Pancreas (tissue), 10 donors: ENCODE data around the gene TMEM63C. TPM values are rescaled to one million over a fixed set of nuclear protein-coding genes. Genes with fewer than 3 reads are reported as not detected.

Experiments
- ATAC-seq, 4 donors: fragments of 200-7000 bp; cut with Tn5 transposase; one replicate each; pipeline versions ENCODE4 v1.8.0 to v1.9.1; 2020; ENCODE audit warnings: mild to moderate bottlenecking in 4 of 4, moderate library complexity in 4 of 4
- DNase-seq, 6 donors: peaks; one replicate each; pipeline ENCODE4 v3.0.0-alpha.2; 2020
- FAIRE-seq: peaks from 2 replicates; lab custom pipeline; 2012; peaks lifted over from hg19 to GRCh38; lab: Jason Lieb, UNC
- H3K27ac ChIP-seq, 4 donors: fragments of 200-600 bp; sonication (generic); 1 replicate in 3 of 4; 2 replicates in 1 of 4; pipeline versions ENCODE4 v1.5.0 to v1.8.0; 2020
- H3K27me3 ChIP-seq, 4 donors: fragments of 200-600 bp; one replicate each; pipeline ENCODE4 v1.8.0; 2021
- H3K36me3 ChIP-seq, 3 donors: fragments of 200-600 bp; sonication (generic) in 1 of 3; one replicate each; pipeline versions ENCODE4 v1.5.0 to v1.8.0; 2020 to 2021
- H3K4me1 ChIP-seq, 3 donors: fragments of 200-600 bp; one replicate each; pipeline ENCODE4 v1.8.0; 2021
- H3K4me3 ChIP-seq, 4 donors: fragments of 200-600 bp; sonication (generic) in 2 of 4; one replicate each; pipeline versions ENCODE4 v1.5.0 to v1.8.0; 2020 to 2021
- H3K9me3 ChIP-seq, 4 donors: fragments of 200-600 bp; one replicate each; pipeline ENCODE4 v1.8.0; 2021
- WGBS, 2 donors: extraction: QIAGEN DNeasy Blood & Tissue Kit; methylation state at CpG; one replicate each; pipeline ENCODE4 v1.1.7; 2013; 5-methylcytosine and 5-hydroxymethylcytosine counted together
- intact Hi-C, 3 donors: fragments of 100-400 bp; cut with DNase I; formaldehyde crosslinking; loops; one replicate each; pipeline versions ENCODE4 v1.11.1 to v1.14.2; 2022
- polyA plus RNA-seq, 2 donors: library from polyadenylated mRNA; stranded (reverse); fragments of 200-250 nt; gene quantifications; one replicate each; pipeline ENCODE4 v1.2.3, GENCODE V29; 2013
- total RNA-seq, 6 donors: library from RNA; stranded (reverse); fragmentation: NEBNext Ultra II Directional in 4 of 6; extraction: Animal tissue kit (Norgen Biotek cat#: 25700) in 4 of 6; gene quantifications; one replicate each; pipeline versions ENCODE4 v1.2.1 to v1.2.4, GENCODE V29; 2021 to 2023
- TF ChIP-seq, protein P1 (sequence below), 4 donors: fragments of 200-600 bp; sonication (generic) in 3 of 4; IDR thresholded peaks; one replicate each; pipeline versions ENCODE4 v1.5.0 to v1.8.0; 2021; ENCODE audit warnings: antibody characterized with exemption in 4 of 4
- donor health status: healthy with polysubstance abuse.
- donor health status: DM: no; HTN: no; CAD: no; lungs with moderate emphysema.
- donor health status: DM: no; HTN: no; CAD: no.
- donor health status: control.
- donor health status: control.
- donor health status: Bipolar disorder and iron deficiency.
- donor health status: DM: yes; HTN: yes; CAD: no.
- donor health status: DM: no; HTN: no; CAD: no.
- donor health status: DM: no; HTN: no; CAD: no.
- donor health status: DM: yes; HTN: yes; CAD: no.

TMEM63C gene
- total and polyA plus RNA-seq, 8 donors: 2.8 to 10.6 (median 4.2) TPM

DNA sequence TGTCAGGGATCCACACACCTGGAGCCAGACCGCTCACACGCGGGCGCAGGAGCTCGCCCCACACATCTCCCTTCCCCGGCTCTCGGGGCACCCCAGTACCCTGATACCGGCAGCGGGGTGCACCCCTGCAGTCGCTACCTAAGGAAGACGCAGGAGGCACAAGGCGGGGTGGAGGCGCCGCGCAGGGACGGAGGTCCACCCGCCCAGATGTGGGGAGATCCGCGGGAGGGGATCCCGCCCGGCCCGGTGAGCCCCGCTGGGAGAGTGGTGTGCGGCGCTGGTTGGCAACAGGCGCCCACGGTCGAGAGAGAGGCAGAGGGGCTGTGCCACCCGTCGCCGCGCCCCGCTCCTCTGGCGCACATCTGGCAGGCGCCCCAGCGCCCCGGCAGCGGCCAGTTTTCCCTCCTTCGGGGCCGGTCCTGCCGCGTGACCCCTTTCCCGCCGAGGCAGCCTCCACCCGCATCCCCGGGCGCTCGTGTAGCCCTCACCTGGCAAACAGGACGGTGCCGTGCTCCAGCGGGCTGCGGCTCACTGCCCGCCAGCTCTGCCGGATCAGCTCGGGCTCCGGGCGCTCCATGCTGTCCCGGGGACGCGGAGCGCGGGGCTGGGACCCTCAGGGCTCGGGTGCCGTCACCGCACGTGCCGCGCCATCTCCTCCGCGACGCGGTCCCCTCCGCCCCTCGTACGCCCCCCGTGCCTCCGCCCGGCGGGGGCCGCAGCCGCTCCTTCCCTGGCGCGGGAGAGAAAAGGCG, 88.9 kb downstream of the TMEM63C start:
- FAIRE-seq: no peak
- intact Hi-C loops: no loop called here
- peaks cover 0 to 3% (median 0%) of the 10 kb centered on the region in 4 donors for H3K27me3 ChIP-seq
- 2 to 3% methylated on average over 57 to 84 of the region's 84 CpGs for WGBS, 2 donors
- H3K27ac ChIP-seq: no peak overlapping the region
- peaks cover 0 to 8% (median 0%) of the 10 kb centered on the region in 3 donors for H3K4me1 ChIP-seq
- peak in 3 of 4 donors; percentile 34 to 41 (median 35) for ATAC-seq
- no peaks in the 10 kb centered on the region for H3K36me3 ChIP-seq
- DNase-seq: peak in 1 of 6 donors; percentile 62
- TF ChIP-seq, protein P1, sequence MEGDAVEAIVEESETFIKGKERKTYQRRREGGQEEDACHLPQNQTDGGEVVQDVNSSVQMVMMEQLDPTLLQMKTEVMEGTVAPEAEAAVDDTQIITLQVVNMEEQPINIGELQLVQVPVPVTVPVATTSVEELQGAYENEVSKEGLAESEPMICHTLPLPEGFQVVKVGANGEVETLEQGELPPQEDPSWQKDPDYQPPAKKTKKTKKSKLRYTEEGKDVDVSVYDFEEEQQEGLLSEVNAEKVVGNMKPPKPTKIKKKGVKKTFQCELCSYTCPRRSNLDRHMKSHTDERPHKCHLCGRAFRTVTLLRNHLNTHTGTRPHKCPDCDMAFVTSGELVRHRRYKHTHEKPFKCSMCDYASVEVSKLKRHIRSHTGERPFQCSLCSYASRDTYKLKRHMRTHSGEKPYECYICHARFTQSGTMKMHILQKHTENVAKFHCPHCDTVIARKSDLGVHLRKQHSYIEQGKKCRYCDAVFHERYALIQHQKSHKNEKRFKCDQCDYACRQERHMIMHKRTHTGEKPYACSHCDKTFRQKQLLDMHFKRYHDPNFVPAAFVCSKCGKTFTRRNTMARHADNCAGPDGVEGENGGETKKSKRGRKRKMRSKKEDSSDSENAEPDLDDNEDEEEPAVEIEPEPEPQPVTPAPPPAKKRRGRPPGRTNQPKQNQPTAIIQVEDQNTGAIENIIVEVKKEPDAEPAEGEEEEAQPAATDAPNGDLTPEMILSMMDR (IDR thresholded peaks at IDR 0.05): no peak
- H3K4me3 ChIP-seq: peak overlapping the region in 2 of 4 donors; percentile 18 to 37
- H3K9me3 ChIP-seq: no peaks in the 10 kb centered on the region

DNA sequence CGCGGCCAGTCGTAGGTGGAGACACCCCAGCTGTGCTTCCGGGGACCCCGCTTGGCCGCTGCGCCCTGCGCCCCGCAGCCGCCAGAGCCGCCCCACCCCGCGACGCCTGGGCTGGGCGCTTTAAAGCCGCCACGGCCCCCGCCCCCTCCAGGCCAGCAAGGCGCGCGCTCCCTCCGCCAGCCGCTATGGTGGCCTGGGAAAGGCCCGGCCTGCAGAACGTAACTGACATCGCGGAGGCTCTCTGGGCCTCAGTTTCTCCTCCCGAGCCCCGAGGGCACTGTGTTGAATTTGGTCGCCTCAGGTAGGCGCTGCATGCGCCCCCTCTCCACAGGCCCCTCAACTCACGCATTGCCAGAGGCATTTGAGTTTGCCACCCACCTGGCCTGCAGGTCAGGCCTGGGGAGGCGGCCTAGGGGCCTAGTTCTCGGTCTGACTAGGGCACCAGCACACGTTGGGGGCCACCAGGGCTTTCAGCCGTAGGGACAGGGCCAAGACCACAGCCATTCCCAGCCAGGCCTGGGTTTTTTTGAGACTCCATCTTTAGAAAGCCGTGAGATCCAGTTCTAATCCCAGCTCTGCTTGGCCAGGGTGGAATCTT, 89.6 kb downstream of the TMEM63C start, which contains the start of gene NGB:
NGB (minus strand) TSS at position 94 of the 598 bp plus-strand sequence. CDS start 269 bp downstream, outside the sequence.
- intact Hi-C loops: no loop called here
- TF ChIP-seq, protein P1 (IDR thresholded peaks at IDR 0.05): no peak
- peak in 1 of 4 donors; percentile 33 for ATAC-seq
- Histone ChIP-seq H3K9me3 (no peaks in the 10 kb centered on the region), H3K36me3 (no peaks in the 10 kb centered on the region), H3K4me3 (peak within 1 kb of the TSS in 2 of 4 donors; percentile 18 to 37), H3K27me3 (peaks cover 0 to 3% (median 0%) of the 10 kb centered on the region in 4 donors), H3K27ac (no peak within 1 kb of the TSS), H3K4me1 (peaks cover 0 to 8% (median 0%) of the 10 kb centered on the region in 3 donors)
- FAIRE-seq: no peak
- peak in 1 of 6 donors; percentile 52 for DNase-seq
- WGBS, 2 donors: 17 to 19% methylated on average over 35 to 38 of the region's 38 CpGs

DNA sequence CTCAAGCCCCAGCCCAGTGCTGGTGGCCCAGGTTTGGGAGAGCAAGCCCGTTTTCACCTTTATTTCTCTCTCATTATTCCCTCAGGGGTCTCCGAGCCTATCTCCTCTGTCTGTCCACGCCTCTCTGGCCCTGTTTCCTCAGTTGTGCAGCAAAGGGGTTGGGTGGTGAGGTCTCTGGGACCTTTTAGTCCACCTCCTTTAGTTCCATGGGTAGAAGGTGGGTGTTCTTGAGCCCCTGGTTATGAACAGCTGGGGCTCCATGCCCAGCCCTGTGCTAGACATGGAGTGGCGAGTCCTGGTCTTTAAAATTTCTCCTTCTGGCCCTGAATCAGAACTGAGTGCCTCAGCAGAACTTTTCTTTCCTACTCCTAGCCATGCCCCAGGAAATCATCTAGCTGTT, 90.7 kb downstream of the TMEM63C start:
- DNase-seq (no peak), FAIRE-seq (no peak), ATAC-seq (no peak)
- Histone ChIP-seq H3K36me3 (peaks cover 0 to 3% (median 0%) of the 10 kb centered on the region in 3 donors), H3K27ac (no peak overlapping the region), H3K9me3 (no peaks in the 10 kb centered on the region), H3K27me3 (peaks cover 0 to 3% (median 0%) of the 10 kb centered on the region in 4 donors), H3K4me1 (peaks cover 0 to 8% (median 0%) of the 10 kb centered on the region in 3 donors), H3K4me3 (no peak overlapping the region)
- intact Hi-C loops: no loop called here
- TF ChIP-seq, protein P1 (IDR thresholded peaks at IDR 0.05): no peak
- WGBS, 2 donors: 80 to 94% methylated on average over 4 of the region's 4 CpGs

DNA sequence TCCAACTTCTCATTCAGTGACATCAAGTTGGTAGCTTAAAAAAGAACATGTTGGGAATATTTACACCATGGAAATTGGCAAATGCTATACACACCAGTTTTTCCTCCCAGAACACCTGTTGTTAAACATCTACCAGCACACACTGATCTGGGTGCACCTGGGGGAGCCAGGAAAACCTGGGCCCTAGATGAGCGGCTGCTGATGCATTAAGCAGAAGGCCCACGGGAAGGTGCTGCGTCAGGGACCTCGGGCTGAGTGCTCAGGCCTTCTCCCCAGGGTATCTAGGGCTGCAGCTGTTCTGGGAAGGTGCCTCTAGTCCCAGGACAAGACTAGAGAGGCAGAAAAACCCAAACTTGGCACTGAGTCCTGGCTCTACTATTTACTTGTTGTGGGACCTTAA, 92.2 kb downstream of the TMEM63C start:
- ATAC-seq (no peak), FAIRE-seq (no peak), DNase-seq (peak in 1 of 6 donors; percentile 20)
- WGBS, 2 donors: 68 to 71% methylated on average over 4 of the region's 4 CpGs
- Histone ChIP-seq H3K9me3 (no peaks in the 10 kb centered on the region), H3K36me3 (peaks cover 0 to 13% (median 0%) of the 10 kb centered on the region in 3 donors), H3K4me1 (peaks cover 0 to 8% (median 0%) of the 10 kb centered on the region in 3 donors), H3K27ac (no peak overlapping the region), H3K4me3 (no peak overlapping the region), H3K27me3 (peaks cover 0 to 3% (median 0%) of the 10 kb centered on the region in 4 donors)
- intact Hi-C loops: no loop called here
- TF ChIP-seq, protein P1 (IDR thresholded peaks at IDR 0.05): no peak
